Posterior vena cava (tissue), 2 donors: ENCODE results near the gene CCDC201. TPM values are rescaled to one million over a fixed set of nuclear protein-coding genes. Genes with fewer than 3 reads are reported as not detected.
"Not testable (repeated sequence)": the region's sequence is repeated elsewhere in the genome, so short reads cannot be mapped to it uniquely, and the experiment has no call there.

Source experiments
- DNase-seq: peaks from one replicate; pipeline ENCODE4 v3.0.0-alpha.2; 2020; ENCODE audit warnings: low spot score
- intact Hi-C, 2 donors: fragments of 100-400 bp; cut with DNase I; formaldehyde crosslinking; loops; one replicate each; pipeline versions ENCODE4 v1.14.1 to v1.14.2; 2022 to 2023
- total RNA-seq, 2 donors: library from RNA; stranded (reverse); fragmentation: NEBNext Ultra II Directional; extraction: Animal tissue kit (Norgen Biotek cat#: 25700); gene quantifications; one replicate each; pipeline ENCODE4 v1.2.1, GENCODE V29; 2021
- donor health status: DM: yes; HTN: yes; CAD: no.
- donor health status: DM: yes; HTN: yes; CAD: no.

The CCDC201 gene
- total RNA-seq, 2 donors from 2014 or later = not detected

- intact Hi-C loops = no loop called here
- DNase-seq = no peak
Observed at GRCh38 chr7:45881759-45882464, 9.0 kb upstream of the CCDC201 start.

- intact Hi-C loops = no loop called here
- DNase-seq = no peak
Observed at GRCh38 chr7:45881280-45881758, 8.4 kb upstream of the CCDC201 start.

GRCh38 chr7:45880433-45880860, 7.6 kb upstream of the CCDC201 start:
- intact Hi-C loops = no loop called here

GRCh38 chr7:45878457-45879144, 5.7 kb upstream of the CCDC201 start:
- DNase-seq = no peak
- intact Hi-C loops = no loop called here

More at GRCh38 chr7:45880433-45880860, 7.6 kb upstream of the CCDC201 start:
- DNase-seq = no peak

- intact Hi-C loops = no loop called here
- DNase-seq = no peak
Observed at GRCh38 chr7:45876519-45876918, 3.6 kb upstream of the CCDC201 start.

GRCh38 chr7:45874408-45875131, 1.7 kb upstream of the CCDC201 start:
- DNase-seq = no peak

GRCh38 chr7:45873355-45873754, 473 bp upstream of the CCDC201 start:
- intact Hi-C loops = no loop called here
- no peak for DNase-seq

More at GRCh38 chr7:45874408-45875131, 1.7 kb upstream of the CCDC201 start:
- intact Hi-C loops = no loop called here

- intact Hi-C loops = no loop called here
Observed at GRCh38 chr7:45872116-45873034, 507 bp downstream of the CCDC201 start.

GRCh38 chr7:45869426-45869825, 3.5 kb downstream of the CCDC201 start:
- DNase-seq = no peak
- intact Hi-C loops = no loop called here

More at GRCh38 chr7:45872116-45873034, 507 bp downstream of the CCDC201 start:
- DNase-seq = no peak

GRCh38 chr7:45867471-45867870, 5.4 kb downstream of the CCDC201 start:
- no peak for DNase-seq
- intact Hi-C loops = no loop called here

- intact Hi-C loops = no loop called here
- DNase-seq = no peak
Observed at GRCh38 chr7:45865594-45866410, 7.1 kb downstream of the CCDC201 start.

GRCh38 chr7:45863715-45864114, 9.2 kb downstream of the CCDC201 start:
- no peak for DNase-seq
- intact Hi-C loops = no loop called here

- DNase-seq = not testable (repeated sequence)
- intact Hi-C loops = loop anchor here (10.0 kb wide), 1 partner anchor 702 kb away; the partner anchor contains the start of gene RAMP3 (in 2 of the 2)
Observed at GRCh38 chr7:45856888-45857287, 16.0 kb downstream of the CCDC201 start.

GRCh38 chr7:45855680-45856079, 17.2 kb downstream of the CCDC201 start:
- intact Hi-C loops = loop anchor here (10.0 kb wide), 1 partner anchor 701 kb away; the partner anchor contains the start of gene RAMP3 (in 2 of the 2)
- DNase-seq = not testable (repeated sequence)

- intact Hi-C loops = loop anchor here (10.0 kb wide), 1 partner anchor 699 kb away; the partner anchor contains the start of gene RAMP3 (in 2 of the 2)
- not testable (repeated sequence) for DNase-seq
Observed at GRCh38 chr7:45853491-45853890, 19.4 kb downstream of the CCDC201 start.

- intact Hi-C loops = loop anchor here (10.0 kb wide), 1 partner anchor 698 kb away; the partner anchor contains the start of gene RAMP3 (in 2 of the 2)
- DNase-seq = not testable (repeated sequence)
Observed at GRCh38 chr7:45852984-45853383, 19.9 kb downstream of the CCDC201 start.

GRCh38 chr7:45848734-45849133, 24.1 kb downstream of the CCDC201 start:
- DNase-seq, intact Hi-C loops: not testable (repeated sequence)

GRCh38 chr7:45846536-45846935, 26.3 kb downstream of the CCDC201 start:
- intact Hi-C loops, DNase-seq: not testable (repeated sequence)
